ENCODE measurements around the gene CBX5. TPM values are rescaled to one million over a fixed set of nuclear protein-coding genes. Genes with fewer than 3 reads are reported as not detected.
"Not testable (repeated sequence)": the region's sequence is repeated elsewhere in the genome, so short reads cannot be mapped to it uniquely, and the experiment has no call there.

CBX5 gene
- total RNA-seq, 1 donor from 2014 or later: 19.4 TPM

- Histone ChIP-seq H3K27ac (no peak overlapping the region), H3K4me1 (peaks cover 0 to 7% of the 10 kb centered on the region in 2 donors), H3K4me3 (peak overlapping the region in 1 of 2 donors; percentile 77), H3K27me3 (no peaks in the 10 kb centered on the region), H3K9me3 (no peaks in the 10 kb centered on the region), H3K36me3 (no peaks in the 10 kb centered on the region)
- intact Hi-C loops (cut with DNase I): loop anchor here (2.0 to 5.0 kb wide), 2 partner anchors 46 to 62 kb away; no protein-coding TSS in a partner anchor
- no peak for DNase-seq (ENCODE audit: low spot score in 2 of 2)
- TF ChIP-seq CTCF (IDR thresholded peaks at IDR 0.05): no peak
These were observed 90.8 kb downstream of the CBX5 start for GRCh38 chr12:54189198-54189539.

DNA sequence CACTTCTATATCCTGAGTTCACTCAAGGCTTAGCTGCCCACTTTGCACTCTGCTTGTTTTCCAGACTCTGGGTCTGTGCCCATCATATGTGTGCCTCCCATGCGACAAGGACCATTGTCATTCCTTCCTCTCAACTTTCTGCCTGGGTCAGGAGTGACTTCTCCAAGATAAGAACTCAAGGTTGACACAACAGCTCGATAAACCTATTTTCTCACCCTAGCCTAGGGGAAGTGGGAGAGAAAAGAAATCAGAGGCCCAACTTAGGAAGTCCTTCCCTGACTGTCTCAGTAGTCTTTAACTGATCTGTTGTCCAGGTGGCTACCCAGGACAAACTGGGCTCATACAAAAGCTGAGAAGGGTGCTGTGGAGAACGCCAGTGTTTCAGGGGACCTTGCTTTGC is 92.8 kb downstream of the CBX5 start:
- no peak overlapping the region for H3K4me3 ChIP-seq
- intact Hi-C loops (cut with DNase I): loop anchor here (5.0 kb wide), 1 partner anchor 60 kb away; no protein-coding TSS in a partner anchor

GRCh38 chr12:54185919-54186318 is 94.0 kb downstream of the CBX5 start:
- no peak for TF ChIP-seq CTCF (IDR thresholded peaks at IDR 0.05)
- intact Hi-C loops (cut with DNase I): loop anchor here (5.0 kb wide), 1 partner anchor 59 kb away; no protein-coding TSS in a partner anchor

More for the DNA sequence above, 92.8 kb downstream of the CBX5 start:
- Histone ChIP-seq H3K4me1 (peaks cover 0 to 7% of the 10 kb centered on the region in 2 donors), H3K9me3 (no peaks in the 10 kb centered on the region), H3K27me3 (no peaks in the 10 kb centered on the region), H3K27ac (no peak overlapping the region), H3K36me3 (peaks cover 6 to 11% of the 10 kb centered on the region in 2 donors)
- no peak for TF ChIP-seq CTCF (IDR thresholded peaks at IDR 0.05)
- no peak for DNase-seq (ENCODE audit: low spot score in 2 of 2)

DNA sequence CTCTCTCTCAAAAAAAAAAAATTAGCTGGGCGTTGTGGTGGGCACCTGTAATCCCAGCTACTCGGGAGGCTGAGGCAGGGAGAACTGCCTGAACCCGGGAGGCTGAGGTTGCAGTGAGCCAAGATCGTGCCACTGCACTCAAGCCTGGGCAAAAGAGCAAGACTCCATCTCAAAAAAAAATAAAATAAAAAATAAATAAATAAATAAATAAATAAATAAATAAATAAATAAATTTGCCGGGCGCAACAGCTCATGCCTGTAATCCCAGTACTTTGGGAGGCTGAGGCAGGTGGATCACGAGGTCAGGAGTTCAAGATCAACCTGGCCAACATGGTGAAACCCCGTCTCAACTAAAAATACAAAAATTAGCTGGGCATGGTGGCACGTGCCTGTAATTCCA is 94.6 kb downstream of the CBX5 start:
- not testable (repeated sequence) for H3K9me3 ChIP-seq; H3K27me3 ChIP-seq; H3K4me1 ChIP-seq; H3K27ac ChIP-seq; H3K4me3 ChIP-seq; DNase-seq (ENCODE audit: low spot score in 2 of 2)
- peaks cover 11 to 19% of the 10 kb centered on the region in 2 donors for H3K36me3 ChIP-seq
- intact Hi-C loops (cut with DNase I): loop anchor here (5.0 kb wide), 1 partner anchor 58 kb away; no protein-coding TSS in a partner anchor

More at GRCh38 chr12:54185919-54186318, 94.0 kb downstream of the CBX5 start:
- Histone ChIP-seq H3K9me3 (no peaks in the 10 kb centered on the region), H3K4me3 (no peak overlapping the region), H3K36me3 (peaks cover 11 to 19% of the 10 kb centered on the region in 2 donors), H3K27me3 (no peaks in the 10 kb centered on the region), H3K4me1 (peaks cover 0 to 7% of the 10 kb centered on the region in 2 donors), H3K27ac (no peak overlapping the region)
- no peak for DNase-seq (ENCODE audit: low spot score in 2 of 2)

- Histone ChIP-seq H3K9me3 (no peaks in the 10 kb centered on the region), H3K4me3 (no peak overlapping the region), H3K36me3 (peaks cover 11 to 19% of the 10 kb centered on the region in 2 donors), H3K27me3 (no peaks in the 10 kb centered on the region), H3K4me1 (peaks cover 0 to 7% of the 10 kb centered on the region in 2 donors), H3K27ac (no peak overlapping the region)
- intact Hi-C loops (cut with DNase I): no loop called here
- TF ChIP-seq CTCF (IDR thresholded peaks at IDR 0.05): no peak
- DNase-seq (ENCODE audit: low spot score in 2 of 2): no peak
These were observed 95.7 kb downstream of the CBX5 start for GRCh38 chr12:54184024-54184805.

GRCh38 chr12:54182981-54183380 is 96.9 kb downstream of the CBX5 start:
- H3K27me3 ChIP-seq: no peaks in the 10 kb centered on the region
- H3K4me3 ChIP-seq: no peak overlapping the region
- H3K4me1 ChIP-seq: peaks cover 0 to 4% of the 10 kb centered on the region in 2 donors
- DNase-seq (ENCODE audit: low spot score in 2 of 2): no peak
- no peaks in the 10 kb centered on the region for H3K9me3 ChIP-seq
- H3K36me3 ChIP-seq: peaks cover 11 to 19% of the 10 kb centered on the region in 2 donors
- TF ChIP-seq CTCF (IDR thresholded peaks at IDR 0.05): no peak
- no peak overlapping the region for H3K27ac ChIP-seq
- intact Hi-C loops (cut with DNase I): no loop called here

Data from ascending aorta (tissue), 2 donors.